GM23338 (cell line): Measurements from ENCODE around the gene SORCS2. TPM values are rescaled to one million over a fixed set of nuclear protein-coding genes. Genes with fewer than 3 reads are reported as not detected.

Experiments
- ATAC-seq: fragments of 200-7000 bp; cut with Tn5 transposase; 3 replicates; pipeline ENCODE4 v1.9.1; 2020
- DNase-seq: peaks from one replicate; pipeline ENCODE4 v3.0.0-alpha.2; 2015; ENCODE audit warnings: low spot score
- H2AFZ ChIP-seq: fragments of 200-600 bp; sonication (generic); 2 replicates; pipeline ENCODE4 v1.8.0; 2016; ENCODE audit warnings: antibody characterized with exemption, mild to moderate bottlenecking, moderate library complexity
- H3F3A ChIP-seq: fragments of 200-600 bp; sonication (generic); replicated peaks from 2 replicates; pipeline ENCODE4 v1.8.0; 2017; ENCODE audit warnings: antibody characterized with exemption, mixed run types, low read depth
- H3K27ac ChIP-seq: fragments of 200-600 bp; sonication (generic); 2 replicates; pipeline ENCODE4 v1.6.1; 2016; ENCODE audit warnings: low read depth
- H3K27me3 ChIP-seq: fragments of 200-600 bp; sonication (generic); 2 replicates; pipeline ENCODE4 v1.8.0; 2016; ENCODE audit warnings: mild to moderate bottlenecking, mixed run types, moderate library complexity; ENCODE audit not compliant: insufficient read depth
- H3K36me3 ChIP-seq: fragments of 200-600 bp; sonication (generic); 2 replicates; pipeline ENCODE4 v1.8.0; 2016; ENCODE audit warnings: mild to moderate bottlenecking; ENCODE audit not compliant: insufficient read depth
- H3K4me1 ChIP-seq: fragments of 200-600 bp; sonication (generic); 2 replicates; pipeline ENCODE4 v1.8.0; 2016; ENCODE audit warnings: mild to moderate bottlenecking, moderate library complexity; ENCODE audit not compliant: insufficient read depth
- H3K4me2 ChIP-seq: fragments of 200-600 bp; sonication (generic); 2 replicates; pipeline ENCODE4 v1.7.1; 2017; ENCODE audit warnings: mixed run types
- H3K4me3 ChIP-seq: fragments of 200-600 bp; sonication (generic); 2 replicates; pipeline ENCODE4 v1.6.1; 2016; ENCODE audit warnings: mixed run types
- H3K79me2 ChIP-seq: fragments of 200-600 bp; sonication (generic); replicated peaks from 2 replicates; pipeline ENCODE4 v1.8.0; 2017; ENCODE audit warnings: mild to moderate bottlenecking; ENCODE audit not compliant: insufficient read depth
- H3K9me2 ChIP-seq: fragments of 200-600 bp; sonication (generic); 2 replicates; pipeline ENCODE4 v1.8.0; 2017; ENCODE audit not compliant: insufficient read depth
- H4K20me1 ChIP-seq: fragments of 200-600 bp; sonication (generic); replicated peaks from 2 replicates; pipeline ENCODE4 v1.8.0; 2017; ENCODE audit warnings: mild to moderate bottlenecking; ENCODE audit not compliant: insufficient read depth
- H3K27ac Mint-ChIP-seq: 2 replicates; pipeline ENCODE4 v1.8.0; 2020; ENCODE audit warnings: inconsistent platforms, mild to moderate bottlenecking, moderate library complexity, mixed read lengths
- H3K27me3 Mint-ChIP-seq: 3 replicates; pipeline ENCODE4 v1.8.0; 2022; ENCODE audit warnings: low read depth, mild to moderate bottlenecking, moderate library complexity, mixed read lengths, inconsistent platforms; ENCODE audit not compliant: insufficient read depth, poor library complexity
- H3K36me3 Mint-ChIP-seq: 3 replicates; pipeline ENCODE4 v1.8.0; 2021; ENCODE audit warnings: low read depth, mild to moderate bottlenecking, inconsistent platforms, moderate library complexity, mixed read lengths
- H3K4me1 Mint-ChIP-seq: 3 replicates; pipeline ENCODE4 v1.8.0; 2020; ENCODE audit warnings: mild to moderate bottlenecking, inconsistent platforms, mixed read lengths
- H3K4me3 Mint-ChIP-seq: 3 replicates; pipeline ENCODE4 v1.8.0; 2021; ENCODE audit warnings: moderate library complexity, mild to moderate bottlenecking, inconsistent platforms, mixed read lengths
- H3K9me3 Mint-ChIP-seq: 3 replicates; pipeline ENCODE4 v1.8.0; 2020; ENCODE audit warnings: moderate library complexity, mild to moderate bottlenecking, inconsistent platforms, mixed read lengths
- CREB1 ChIP-seq: fragments of 250-450 bp; sonication (Bioruptor Pico); IDR thresholded peaks from 2 replicates; pipeline ENCODE4 v1.5.0; 2020; ENCODE audit warnings: low read depth, mild to moderate bottlenecking, moderate library complexity
- ETS1 ChIP-seq: IDR thresholded peaks from 2 replicates; pipeline ENCODE4 v1.6.1; 2016; ENCODE audit warnings: antibody characterized with exemption
- EZH2phosphoT487 ChIP-seq: fragments of 200-600 bp; sonication (generic); IDR thresholded peaks from one replicate; pipeline ENCODE4 v1.8.1; 2018; ENCODE audit warnings: antibody characterized with exemption; ENCODE audit not compliant: unreplicated experiment
- JUNB ChIP-seq: IDR thresholded peaks from one replicate; pipeline ENCODE4 v1.6.1; 2016; ENCODE audit warnings: antibody characterized with exemption; ENCODE audit not compliant: unreplicated experiment
- POLR2AphosphoS5 ChIP-seq: IDR thresholded peaks from 2 replicates; pipeline ENCODE4 v1.6.1; 2016; ENCODE audit warnings: antibody characterized with exemption, low read depth
- REST ChIP-seq: IDR thresholded peaks from one replicate; pipeline ENCODE4 v1.6.1; 2018; ENCODE audit warnings: antibody characterized with exemption; ENCODE audit not compliant: unreplicated experiment
- STAT1 ChIP-seq: IDR thresholded peaks from one replicate; pipeline ENCODE4 v1.6.1; 2016; ENCODE audit warnings: antibody characterized with exemption; ENCODE audit not compliant: unreplicated experiment
- ZNF114 ChIP-seq: fragments of 250-450 bp; sonication (Bioruptor Pico); IDR thresholded peaks from 2 replicates; pipeline ENCODE4 v1.5.0; 2020; ENCODE audit warnings: mild to moderate bottlenecking, moderate library complexity
- ZNF462 ChIP-seq: fragments of 250-450 bp; sonication (Bioruptor Pico); IDR thresholded peaks from 2 replicates; pipeline ENCODE4 v1.5.0; 2020; ENCODE audit warnings: mild to moderate bottlenecking, moderate library complexity
- polyA plus RNA-seq: library from polyadenylated mRNA; unstranded; fragments of >200 nt; fragmentation: Nextera tagmentation; extraction: Ambion mirVana; gene quantifications from 2 replicates; pipeline ENCODE4 v1.2.1, GENCODE V29; 2016
- total RNA-seq: library from RNA; depleted of rRNA; stranded (reverse); fragments of >200 nt; shearing (Covaris generic); gene quantifications from 2 replicates; pipeline ENCODE4 v1.2.3, GENCODE V29; 2014
- TF ChIP-seq, protein P1 (sequence below), 2 experiments: fragments of 200-600 bp in 1 of 2; sonication (generic) in 1 of 2; conservative IDR thresholded peaks; 2 replicates each; pipeline versions ENCODE4 v1.5.1 to v1.6.1; 2016 to 2017; ENCODE audit warnings: antibody characterized with exemption in 2 of 2, low read depth in 2 of 2, mild to moderate bottlenecking in 2 of 2, moderate library complexity in 1 of 2

Gene SORCS2
- total and polyA plus RNA-seq, 2 experiments from 2014 or later: 0.47 to 2.4 TPM

DNA sequence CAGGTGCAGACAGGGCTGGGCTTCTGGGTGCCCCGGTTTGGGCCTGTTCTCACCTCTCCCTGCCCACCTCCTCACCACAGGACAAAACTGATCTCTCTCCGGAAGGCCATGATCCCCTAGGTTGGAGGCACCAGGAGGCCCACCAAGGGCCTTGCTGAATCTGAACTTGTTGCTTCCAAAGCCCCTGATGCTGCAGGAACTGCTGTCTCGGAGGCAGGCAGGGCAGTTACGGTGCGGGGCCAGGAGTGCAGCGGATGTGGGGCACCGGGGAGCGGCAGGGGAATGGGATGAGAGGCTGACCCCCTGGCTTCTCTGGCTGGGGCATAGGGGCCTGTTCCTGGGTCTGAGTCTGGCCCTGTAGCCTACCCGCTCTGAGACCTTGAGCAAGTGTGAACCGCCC, 342.8 kb downstream of the SORCS2 start (continued):
- TF ChIP-seq REST (no peak), STAT1 (no peak), ETS1 (no peak), CREB1 (CRISPR knock-in tag) (no peak), POLR2AphosphoS5 (no peak), ZNF114 (no peak), EZH2phosphoT487 (no peak)

GRCh38 chr4:7535619-7536018, 343.3 kb downstream of the SORCS2 start:
- Histone ChIP-seq H3K4me1 (no peaks in the 10 kb centered on the region), H3K27ac (no peak overlapping the region), H3K4me3 (no peak overlapping the region), H4K20me1 (no peaks in the 10 kb centered on the region), H2AFZ (no peak overlapping the region), H3K79me2 (no peaks in the 10 kb centered on the region), H3K4me2 (no peak overlapping the region), H3F3A (no peaks in the 10 kb centered on the region), H3K36me3 (no peaks in the 10 kb centered on the region), H3K9me2 (no peaks in the 10 kb centered on the region), H3K27me3 (no peaks in the 10 kb centered on the region)
- ATAC-seq (no peak), DNase-seq (no peak)
- no peak overlapping the region for H3K4me3 Mint-ChIP-seq
- no peaks in the 10 kb centered on the region for H3K36me3 Mint-ChIP-seq
- H3K27ac Mint-ChIP-seq: no peak overlapping the region
- peaks cover 12% of the 10 kb centered on the region for H3K27me3 Mint-ChIP-seq
- H3K9me3 Mint-ChIP-seq: peaks cover 5% of the 10 kb centered on the region
- H3K4me1 Mint-ChIP-seq: peaks cover 15% of the 10 kb centered on the region
- no peak for TF ChIP-seq JUNB
- TF ChIP-seq, protein P1, sequence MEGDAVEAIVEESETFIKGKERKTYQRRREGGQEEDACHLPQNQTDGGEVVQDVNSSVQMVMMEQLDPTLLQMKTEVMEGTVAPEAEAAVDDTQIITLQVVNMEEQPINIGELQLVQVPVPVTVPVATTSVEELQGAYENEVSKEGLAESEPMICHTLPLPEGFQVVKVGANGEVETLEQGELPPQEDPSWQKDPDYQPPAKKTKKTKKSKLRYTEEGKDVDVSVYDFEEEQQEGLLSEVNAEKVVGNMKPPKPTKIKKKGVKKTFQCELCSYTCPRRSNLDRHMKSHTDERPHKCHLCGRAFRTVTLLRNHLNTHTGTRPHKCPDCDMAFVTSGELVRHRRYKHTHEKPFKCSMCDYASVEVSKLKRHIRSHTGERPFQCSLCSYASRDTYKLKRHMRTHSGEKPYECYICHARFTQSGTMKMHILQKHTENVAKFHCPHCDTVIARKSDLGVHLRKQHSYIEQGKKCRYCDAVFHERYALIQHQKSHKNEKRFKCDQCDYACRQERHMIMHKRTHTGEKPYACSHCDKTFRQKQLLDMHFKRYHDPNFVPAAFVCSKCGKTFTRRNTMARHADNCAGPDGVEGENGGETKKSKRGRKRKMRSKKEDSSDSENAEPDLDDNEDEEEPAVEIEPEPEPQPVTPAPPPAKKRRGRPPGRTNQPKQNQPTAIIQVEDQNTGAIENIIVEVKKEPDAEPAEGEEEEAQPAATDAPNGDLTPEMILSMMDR (conservative IDR thresholded peaks at IDR 0.05; ENCODE audit: low read depth in 2 of 2): no peak
- no peak for TF ChIP-seq POLR2AphosphoS5
- TF ChIP-seq ZNF462 (CRISPR knock-in tag): no peak
- TF ChIP-seq EZH2phosphoT487: no peak
